CD1c-positive myeloid dendritic cell (primary cell): Measurements from ENCODE around the gene ASB16.
"Not testable (repeated sequence)": the region's sequence is repeated elsewhere in the genome, so short reads cannot be mapped to it uniquely, and the experiment has no call there.

Source experiments
- DNase-seq: peaks from one replicate; pipeline ENCODE4 v3.0.0-alpha.2; 2016; ENCODE audit errors: extremely low spot score

The ASB16 gene, protein sequence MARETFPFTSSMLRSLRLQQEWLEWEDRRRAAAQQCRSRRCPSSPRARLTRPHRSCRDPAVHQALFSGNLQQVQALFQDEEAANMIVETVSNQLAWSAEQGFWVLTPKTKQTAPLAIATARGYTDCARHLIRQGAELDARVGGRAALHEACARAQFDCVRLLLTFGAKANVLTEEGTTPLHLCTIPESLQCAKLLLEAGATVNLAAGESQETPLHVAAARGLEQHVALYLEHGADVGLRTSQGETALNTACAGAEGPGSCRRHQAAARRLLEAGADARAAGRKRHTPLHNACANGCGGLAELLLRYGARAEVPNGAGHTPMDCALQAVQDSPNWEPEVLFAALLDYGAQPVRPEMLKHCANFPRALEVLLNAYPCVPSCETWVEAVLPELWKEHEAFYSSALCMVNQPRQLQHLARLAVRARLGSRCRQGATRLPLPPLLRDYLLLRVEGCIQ

DNA sequence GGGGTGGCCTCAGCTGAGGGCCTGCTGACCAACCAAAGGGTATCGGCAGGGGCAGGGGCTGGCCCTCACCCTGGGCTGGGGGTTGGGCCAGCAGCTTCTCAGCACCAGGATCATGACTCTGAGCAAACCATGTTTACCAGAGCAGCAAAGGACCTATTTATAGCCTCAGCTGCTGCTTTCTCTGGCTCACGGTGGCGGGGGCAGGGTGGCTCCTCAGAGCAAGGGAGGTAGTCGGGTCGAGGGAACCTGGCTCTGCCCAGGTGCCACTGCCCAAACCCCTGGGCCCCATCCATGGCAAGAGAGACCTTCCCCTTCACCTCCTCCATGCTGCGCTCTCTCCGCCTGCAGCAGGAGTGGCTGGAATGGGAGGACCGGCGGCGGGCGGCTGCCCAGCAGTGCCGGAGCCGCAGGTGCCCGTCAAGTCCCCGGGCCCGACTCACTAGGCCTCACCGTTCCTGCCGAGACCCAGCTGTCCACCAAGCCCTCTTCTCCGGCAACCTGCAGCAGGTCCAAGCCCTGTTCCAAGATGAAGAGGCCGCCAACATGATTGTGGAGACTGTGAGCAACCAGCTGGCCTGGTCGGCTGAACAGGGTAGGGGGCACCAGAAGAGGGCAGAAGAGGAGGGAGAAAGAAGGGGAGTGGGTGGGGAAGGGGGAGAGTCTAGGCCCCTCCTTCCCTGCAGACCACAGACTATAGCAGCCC is at the start of gene ASB16:
TSS of gene ASB16 (plus strand) at position 206 of the 703 bp plus-strand sequence. CDS start at position 292, 86 bp downstream.
- DNase-seq = no peak

DNA sequence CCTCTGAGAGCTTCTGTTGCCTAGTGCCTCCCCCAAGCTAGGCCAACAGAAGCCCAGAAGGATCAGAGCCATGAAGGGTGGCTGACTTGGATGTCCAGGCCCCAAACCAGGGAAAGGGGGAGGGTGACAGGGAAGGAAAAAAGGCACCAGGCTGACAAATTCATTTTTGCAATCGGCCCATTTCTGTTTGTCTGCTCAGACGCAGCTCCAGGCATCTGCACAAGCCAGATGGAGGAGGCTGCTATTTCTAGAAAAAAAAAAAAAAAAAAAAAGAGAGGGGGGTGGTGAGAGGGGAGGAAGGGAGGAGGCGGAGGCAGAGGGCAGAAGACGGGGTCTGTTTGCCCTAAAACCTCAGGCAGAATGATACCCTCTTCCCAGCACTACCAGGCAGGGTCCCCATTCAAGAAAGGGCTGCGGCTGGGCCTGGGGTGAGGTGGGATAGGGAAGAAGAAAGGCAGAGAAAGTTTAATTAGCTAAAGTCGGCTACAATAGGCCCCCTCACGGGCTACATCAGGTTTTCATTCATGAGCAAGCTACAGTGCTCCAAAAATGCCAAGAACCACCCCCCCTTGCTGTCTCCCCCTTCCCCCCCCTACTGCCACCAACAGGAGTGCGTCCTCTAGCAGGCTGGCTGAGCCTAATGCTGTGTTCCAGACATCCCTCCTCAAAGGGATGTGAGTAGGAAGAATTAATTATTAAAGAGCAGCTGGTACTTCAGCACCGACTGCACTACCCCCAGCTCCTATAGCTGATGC is 49.5 kb upstream of the ASB16 start:
- no peak for DNase-seq

DNA sequence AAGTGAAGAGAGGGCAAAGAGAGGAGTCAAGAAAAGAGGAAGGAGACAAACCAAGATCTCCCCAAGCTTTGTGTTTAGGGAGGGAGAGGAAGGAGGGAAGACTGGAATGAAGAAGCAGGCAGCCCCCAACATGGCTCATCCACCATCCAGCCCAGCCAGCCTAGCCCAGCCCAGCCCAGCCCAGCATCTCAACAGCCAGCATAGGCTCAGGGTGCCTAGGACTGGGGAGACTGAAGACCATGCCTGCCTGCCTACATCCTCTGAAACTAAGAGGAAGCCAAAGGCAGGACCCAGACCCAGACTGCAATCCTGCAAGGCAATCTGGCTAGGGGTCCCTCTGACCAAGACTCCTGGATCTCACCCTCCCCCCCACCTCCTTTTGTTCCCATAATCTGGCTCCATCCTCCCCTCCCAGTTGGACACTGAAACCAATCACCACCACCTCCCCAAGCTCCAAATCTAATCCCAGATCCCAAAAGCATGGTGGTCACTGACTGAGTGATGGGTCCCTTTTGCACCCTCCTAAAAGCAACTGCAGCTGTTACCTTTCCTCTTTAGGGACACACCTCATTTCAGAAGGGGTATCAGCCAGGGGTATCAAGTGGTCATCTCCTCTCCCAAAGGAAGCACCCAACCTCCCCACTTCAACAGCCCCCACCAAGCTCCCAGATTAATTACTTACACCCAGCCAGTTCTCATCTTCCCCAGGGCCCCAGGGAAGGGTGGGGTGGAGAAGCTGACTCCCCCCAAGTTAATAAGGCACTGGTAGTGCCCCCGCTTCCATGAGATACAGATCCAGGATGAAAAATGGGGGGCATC is 48.3 kb upstream of the ASB16 start:
- no peak for DNase-seq

DNA sequence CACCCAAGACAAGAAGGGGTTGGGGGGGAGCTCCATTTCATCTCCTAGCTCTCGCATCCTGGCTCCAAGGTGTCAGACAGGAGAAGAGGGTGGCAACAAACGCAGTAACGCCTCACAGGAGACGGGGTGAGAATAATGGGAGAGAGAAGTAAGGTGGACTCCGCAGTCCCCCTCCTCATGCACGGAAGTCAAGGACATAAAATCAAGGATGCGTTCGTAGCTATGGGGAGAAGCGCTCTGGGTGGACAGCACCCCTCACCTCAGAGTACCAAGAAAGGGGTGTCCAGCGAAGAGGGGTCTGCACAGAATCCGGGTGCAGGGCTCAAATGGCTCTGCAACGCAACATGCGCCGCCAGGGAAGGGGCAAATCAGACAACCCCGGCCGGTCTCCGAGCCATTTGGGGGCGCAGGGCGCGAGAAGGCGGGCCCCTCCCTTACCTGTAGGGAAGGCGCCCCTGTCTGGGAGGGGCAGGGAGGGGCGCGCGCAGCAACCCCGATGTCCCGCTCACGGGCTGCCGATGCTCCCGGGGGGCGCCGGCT is 47.6 kb upstream of the ASB16 start:
- DNase-seq = no peak

DNA sequence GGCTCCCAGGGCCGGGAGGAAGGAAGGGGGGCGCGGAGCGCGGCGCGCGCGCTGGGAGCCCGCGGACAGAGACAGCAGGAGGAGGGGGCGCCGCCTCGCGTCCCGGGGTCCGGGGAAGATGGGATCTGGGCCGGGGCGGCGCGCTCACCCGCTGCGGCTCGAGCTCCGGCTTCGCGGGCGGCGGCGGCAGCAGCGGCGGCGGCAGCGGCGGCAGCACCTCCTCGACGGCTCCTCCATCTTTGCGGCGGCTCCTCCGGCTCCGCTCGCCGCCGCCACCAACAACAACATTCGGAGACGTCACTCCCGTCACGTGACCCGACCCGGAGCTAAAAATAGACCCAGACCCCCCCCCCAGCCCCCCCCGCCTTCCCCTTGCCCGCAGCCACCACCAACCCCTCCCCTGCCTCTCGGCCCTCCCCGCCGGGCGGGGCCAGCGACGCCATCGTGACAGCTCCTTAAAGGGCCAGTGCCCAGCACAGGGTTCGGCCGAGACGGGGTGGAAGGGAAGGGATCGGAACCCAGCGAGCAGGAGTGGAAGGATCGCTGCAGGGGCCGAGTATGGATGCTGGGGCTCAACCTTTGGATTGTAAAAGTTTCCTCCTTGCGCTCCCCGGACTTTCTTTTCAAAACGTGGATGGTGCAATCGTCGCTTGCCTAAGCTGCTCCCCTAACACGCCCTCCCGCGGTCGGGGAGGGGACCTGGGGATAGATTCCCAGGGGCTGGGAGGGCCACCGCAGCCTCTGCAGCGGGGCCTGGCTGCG is 47.0 kb upstream of the ASB16 start, which contains the start of gene HDAC5:
TSS of gene HDAC5 (minus strand) at position 286 of the 762 bp plus-strand sequence. CDS start 6,126 bp downstream, outside the sequence.
- peak; percentile 97 for DNase-seq

DNA sequence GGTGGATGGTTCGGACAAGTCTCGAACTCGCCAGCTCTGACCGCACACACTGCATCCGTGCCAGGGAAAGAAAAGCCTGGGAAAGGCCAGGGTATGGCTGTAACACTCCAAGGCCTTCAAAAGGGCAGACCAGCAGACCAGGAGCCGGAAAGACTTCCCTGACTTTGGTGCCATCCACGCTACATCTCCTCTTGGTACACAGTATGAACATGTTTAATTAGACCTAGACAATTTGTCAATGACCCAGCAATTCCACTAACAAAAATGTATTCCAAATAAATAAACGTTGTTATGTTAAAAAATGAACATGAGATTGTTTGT is 46.4 kb upstream of the ASB16 start:
- DNase-seq = no peak

DNA sequence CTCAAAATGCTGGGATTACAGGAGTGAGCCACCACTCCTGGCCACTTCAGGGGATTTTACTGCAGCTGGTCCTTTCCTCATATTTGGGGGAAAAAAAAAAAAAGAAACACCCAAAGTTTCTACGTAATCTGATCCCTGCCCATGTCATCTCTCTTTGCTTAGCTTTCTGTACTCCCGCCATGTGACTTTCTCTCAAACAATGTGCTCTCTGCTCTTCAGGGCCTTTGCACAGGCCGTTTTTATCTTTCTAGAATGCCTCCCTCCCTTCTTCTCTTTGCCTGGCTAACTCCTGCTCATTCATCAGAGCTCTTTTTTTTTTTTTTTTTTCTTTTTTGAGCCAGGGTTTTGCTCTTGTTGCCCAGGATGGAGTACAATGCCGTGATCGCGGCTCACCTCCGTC is 42.1 kb upstream of the ASB16 start:
- DNase-seq = no peak

DNA sequence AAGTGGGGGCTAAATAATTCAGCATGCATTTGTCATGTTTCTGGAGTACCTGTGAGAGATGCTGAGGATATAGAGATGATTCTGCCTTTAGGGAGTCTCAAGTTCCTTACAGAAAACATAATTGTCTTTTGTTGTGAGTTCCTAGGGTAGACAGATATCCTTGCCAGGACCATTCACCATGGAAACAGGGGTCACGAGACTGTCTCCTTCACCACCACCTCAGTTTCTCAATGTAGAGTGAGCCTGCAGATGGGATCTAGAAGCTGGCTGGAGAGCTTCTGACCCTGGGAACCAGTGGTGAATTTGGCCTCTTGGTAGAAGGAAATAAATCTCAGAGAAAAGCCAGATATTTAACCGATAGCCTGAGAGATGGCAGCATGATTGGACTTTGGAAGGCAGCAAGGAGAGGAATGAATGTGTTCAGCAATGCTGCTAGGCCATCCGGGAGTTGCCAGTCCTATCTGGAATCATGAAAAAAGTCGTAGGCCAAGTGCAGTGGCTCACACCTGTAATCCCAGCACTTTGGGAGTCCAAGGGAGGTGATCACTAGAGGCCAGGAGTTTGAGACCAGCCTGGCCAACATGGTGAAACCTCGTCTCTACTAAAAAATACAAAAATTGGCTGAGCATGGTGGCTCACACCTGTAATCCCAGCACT is 39.7 kb upstream of the ASB16 start:
- no peak for DNase-seq

DNA sequence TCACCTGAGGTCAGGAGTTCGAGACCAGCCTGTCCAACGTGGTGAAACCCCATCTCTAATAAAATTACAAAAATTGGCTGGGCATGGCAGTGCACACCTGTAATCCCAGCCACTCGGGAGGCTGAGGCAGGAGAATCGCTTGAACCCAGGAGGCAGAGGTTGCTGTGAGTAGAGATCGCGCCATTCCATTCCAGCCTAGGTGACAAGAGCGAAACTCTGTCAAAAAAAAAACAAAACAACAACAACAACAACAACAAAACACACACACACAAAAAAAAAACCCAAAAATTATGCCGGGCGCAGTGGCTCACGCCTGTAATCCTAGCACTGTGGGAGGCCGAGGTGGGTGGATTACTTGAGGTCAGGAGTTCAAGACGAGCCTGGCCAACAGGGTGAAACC is 39.1 kb upstream of the ASB16 start:
- not testable (repeated sequence) for DNase-seq

DNA sequence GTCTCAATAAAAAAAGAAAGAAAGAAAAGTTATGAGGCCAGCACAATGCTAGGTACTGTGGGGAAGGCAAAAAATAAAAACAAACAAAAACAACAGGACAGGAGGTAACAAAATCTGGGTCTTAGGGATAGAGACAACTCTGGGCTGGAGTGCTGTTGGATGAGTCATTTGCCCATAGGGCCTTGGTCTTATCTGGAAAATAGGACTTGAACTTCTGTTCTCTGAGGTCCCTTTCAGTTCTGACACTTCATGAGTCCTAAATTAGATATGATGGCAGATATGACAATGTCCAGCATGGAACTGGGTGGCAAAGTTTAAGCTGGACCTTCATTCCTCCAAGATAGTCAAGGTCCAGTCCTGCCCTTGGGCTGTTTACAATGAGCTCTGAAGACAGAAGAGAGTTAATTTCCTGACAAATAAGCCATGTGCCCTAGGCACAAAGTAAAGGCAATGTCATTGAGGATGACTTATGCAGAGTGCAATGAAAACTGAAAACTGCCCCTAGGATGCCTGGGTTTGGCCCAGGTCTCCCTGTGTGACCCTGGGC is 38.2 kb upstream of the ASB16 start:
- no peak for DNase-seq

DNA sequence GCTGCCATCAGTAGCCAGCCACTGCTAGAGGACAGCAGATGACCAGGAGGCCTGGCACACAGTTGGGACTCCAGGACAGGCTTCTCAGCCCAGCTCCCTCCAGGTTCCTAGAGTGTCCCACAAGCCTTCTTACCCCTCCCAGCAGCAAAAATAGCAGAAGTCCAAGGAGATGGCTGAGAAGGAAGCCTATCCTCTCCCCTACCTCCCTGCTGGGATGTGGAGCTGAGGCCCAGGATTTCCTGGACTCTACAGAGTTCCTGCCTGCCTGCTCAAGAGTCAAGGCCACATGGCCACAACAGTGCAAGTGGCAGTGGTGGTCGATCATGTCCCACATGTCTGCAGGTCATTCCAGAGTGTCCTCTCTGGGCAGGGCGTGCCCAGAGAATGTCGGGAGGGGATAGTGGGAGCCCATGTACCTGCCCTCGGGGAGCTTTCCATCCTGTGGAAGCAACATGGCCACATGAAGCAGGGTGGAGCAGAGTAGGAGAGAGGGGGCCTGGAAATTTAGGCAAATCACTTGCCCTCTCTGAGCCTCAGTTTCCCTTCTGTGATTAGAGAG is 36.5 kb upstream of the ASB16 start:
- no peak for DNase-seq

DNA sequence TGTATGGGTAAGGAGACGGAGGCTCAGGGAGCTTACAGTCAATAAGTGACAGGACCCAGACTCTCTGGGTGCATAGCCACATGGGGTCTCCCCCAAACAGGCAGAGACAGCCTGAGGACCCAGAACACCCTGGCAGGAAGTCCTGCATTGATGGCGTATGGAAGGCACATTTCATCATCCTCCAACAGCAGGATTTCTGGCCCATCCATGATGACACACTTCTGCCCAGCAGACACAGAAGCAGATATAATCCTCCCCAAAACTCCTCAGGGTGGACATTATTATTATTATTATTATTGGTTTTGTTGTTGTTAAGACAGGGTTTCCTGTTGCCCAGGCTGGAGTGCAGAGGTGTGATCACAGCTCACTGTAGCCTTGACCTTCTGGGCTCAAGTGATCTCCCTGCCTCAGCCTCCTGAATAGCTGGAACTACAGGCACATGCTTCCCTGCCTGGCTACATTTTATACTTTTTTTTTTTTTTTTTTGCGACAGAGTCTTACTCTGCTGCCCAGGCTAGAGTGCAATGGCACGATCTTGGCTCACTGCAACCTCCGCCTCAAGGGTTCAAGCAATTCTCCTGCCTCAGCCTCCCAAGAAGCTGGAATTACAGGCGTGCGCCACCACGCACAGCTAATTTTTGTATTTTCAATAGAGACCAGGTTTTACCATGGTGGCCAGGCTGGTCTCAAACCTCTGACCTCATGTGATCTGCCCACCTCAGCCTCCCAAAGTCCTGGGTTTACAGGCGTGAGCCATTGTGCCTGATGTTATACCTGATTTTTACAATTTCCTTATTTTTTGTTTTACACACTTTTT is 35.5 kb upstream of the ASB16 start:
- no peak for DNase-seq

DNA sequence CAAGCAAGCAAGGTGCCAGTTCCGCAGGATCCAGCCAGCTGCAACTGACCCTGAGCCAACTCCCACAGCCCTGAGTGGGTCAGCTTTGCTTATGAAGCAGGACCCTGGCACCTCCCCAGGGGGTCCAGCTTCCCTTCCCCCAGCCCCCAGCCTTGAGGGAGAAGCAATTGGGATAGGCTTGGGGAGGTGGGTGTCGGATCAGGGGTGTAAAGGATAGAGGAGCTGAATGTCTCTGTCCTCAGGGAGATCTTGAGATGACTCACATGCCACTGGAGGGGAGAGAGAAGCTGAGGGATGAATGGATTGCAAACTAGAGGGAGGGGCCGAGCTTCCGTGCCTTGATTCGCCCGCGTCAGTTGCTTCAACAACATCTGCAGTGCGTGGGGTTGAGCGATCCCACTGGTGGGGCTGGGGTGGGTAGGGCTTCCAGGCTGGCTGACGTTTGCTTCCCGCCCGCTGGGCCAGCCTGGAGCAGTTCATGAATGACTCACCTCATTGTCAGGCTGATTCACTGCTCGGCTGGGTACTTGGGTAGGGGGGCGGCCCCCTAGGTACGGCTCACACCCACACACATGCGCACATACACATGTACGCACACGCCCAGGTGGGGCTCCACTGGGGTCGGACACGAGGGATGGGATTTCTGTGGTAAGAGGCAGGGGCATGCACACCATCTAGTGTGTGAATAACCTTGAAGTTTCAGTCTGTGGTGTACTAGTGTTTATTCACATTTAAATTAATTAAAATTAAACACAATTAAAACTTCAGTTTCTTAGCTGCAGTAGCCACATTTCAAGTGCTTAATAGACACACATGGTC is 32.4 kb upstream of the ASB16 start:
- peak; percentile 94 for DNase-seq

DNA sequence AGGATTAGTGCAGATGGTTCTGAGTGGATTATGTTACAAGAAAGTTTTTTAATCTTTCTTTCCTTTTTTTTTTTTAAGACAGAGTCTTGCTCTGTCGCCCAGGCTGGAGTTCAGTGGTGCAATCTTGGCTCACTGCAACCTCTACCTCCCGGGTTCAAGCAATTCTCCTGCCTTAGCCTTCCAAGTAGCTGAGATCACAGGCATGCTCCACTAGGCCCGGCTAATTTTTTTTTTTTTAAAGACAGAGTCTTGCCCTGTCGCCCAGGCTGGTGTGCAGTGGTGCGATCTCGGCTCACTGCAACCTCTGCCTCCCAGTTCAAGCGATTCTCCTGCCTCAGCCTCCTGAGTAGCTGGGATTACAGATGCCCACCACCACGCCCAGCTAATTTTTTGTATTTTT is 26.6 kb upstream of the ASB16 start:
- DNase-seq = not testable (repeated sequence)

DNA sequence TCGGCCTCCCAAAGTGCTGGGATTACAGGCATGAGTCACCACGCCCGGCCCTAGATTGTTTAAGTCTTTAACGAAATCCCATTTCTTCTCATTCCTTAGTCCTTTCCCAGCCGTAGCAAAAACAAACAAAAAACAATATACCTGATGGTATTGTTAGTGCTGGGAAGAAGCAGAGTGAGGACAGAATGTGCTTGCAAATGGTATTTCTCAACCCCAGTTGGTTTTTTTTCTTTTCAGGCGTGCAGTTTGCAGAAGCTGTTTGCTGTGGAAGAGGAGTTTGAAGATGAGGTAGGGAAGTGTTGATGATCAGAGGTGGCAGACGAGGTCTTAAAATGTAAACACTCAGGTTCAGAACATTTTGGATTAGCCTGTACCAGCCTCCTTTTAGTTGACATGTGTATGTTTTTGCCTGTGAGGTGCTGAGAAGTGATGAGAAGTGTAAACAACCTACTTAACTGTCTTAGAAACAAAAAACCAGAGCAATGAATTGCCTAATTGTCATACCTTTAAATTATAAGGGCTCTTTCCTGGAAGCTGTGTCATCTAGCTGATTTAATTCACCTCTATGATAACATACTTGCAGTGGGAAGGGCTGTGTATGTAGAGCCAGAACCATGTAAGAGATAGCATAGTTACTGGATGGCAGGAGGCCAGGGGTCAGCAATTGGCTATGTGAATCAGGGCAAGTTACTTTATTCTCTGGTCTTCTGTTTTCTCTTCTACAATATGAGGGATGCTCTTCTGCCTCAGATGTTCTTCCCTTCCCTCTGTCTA is 25.4 kb upstream of the ASB16 start:
- DNase-seq = no peak
